GM12892 (cell line): Measurements from ENCODE around the gene PIRT.

Experiments
- POLR2A ChIP-seq: IDR thresholded peaks from 2 replicates; pipeline ENCODE4 v1.6.1; 2011; ENCODE audit warnings: low read depth, low read length, control low read depth
- POLR2AphosphoS5 ChIP-seq: IDR thresholded peaks from 2 replicates; pipeline ENCODE4 v1.6.1; 2011; ENCODE audit warnings: low read depth, low read length, control low read depth
- TAF1 ChIP-seq: IDR thresholded peaks from 2 replicates; pipeline ENCODE4 v1.6.1; 2011; ENCODE audit warnings: low read depth, mild to moderate bottlenecking, control low read depth, low read length, borderline replicate concordance

GRCh38 chr17:10789694-10790271, 48.1 kb downstream of the PIRT start:
- no peak for TF ChIP-seq TAF1
- TF ChIP-seq POLR2A = no peak
- no peak for TF ChIP-seq POLR2AphosphoS5
